HL-60 (cell line): ENCODE measurements around the gene OR51B5.

Experiments used
- DNase-seq, 2 experiments: peaks; one replicate each; pipeline ENCODE4 v3.0.0-alpha.2; 2010 to 2020; ENCODE audit warnings: low read depth in 1 of 2, low spot score in 1 of 2
- H3K27ac ChIP-seq: fragments of 250-450 bp; sonication (Bioruptor Pico); replicated peaks from 2 replicates; pipeline ENCODE4 v1.5.1; 2020; ENCODE audit warnings: mild to moderate bottlenecking, moderate library complexity
- H3K27me3 ChIP-seq: fragments of 250-450 bp; sonication (Bioruptor Pico); 2 replicates; pipeline ENCODE4 v1.5.1; 2021; ENCODE audit warnings: mild to moderate bottlenecking, moderate library complexity; ENCODE audit not compliant: insufficient read depth, poor library complexity, severe bottlenecking
- H3K4me3 ChIP-seq: replicated peaks from 2 replicates; pipeline ENCODE4 v1.5.1; 2011; ENCODE audit warnings: mild to moderate bottlenecking, control low read depth, low read length; ENCODE audit not compliant: insufficient read depth
- CTCF ChIP-seq: IDR thresholded peaks from one replicate; pipeline ENCODE4 v1.5.1; 2011; ENCODE audit warnings: low read length, control low read depth, inconsistent platforms; ENCODE audit not compliant: insufficient read depth
- GABPA ChIP-seq: IDR thresholded peaks from 2 replicates; pipeline ENCODE4 v1.6.1; 2012; ENCODE audit warnings: low read depth
- POLR2AphosphoS5 ChIP-seq: IDR thresholded peaks from 2 replicates; pipeline ENCODE4 v1.6.1; 2012; ENCODE audit warnings: low read depth
- REST ChIP-seq: IDR thresholded peaks from 2 replicates; pipeline ENCODE4 v1.6.1; 2012; ENCODE audit warnings: low read depth; ENCODE audit not compliant: insufficient replicate concordance
- SPI1 ChIP-seq: IDR thresholded peaks from 2 replicates; pipeline ENCODE4 v1.6.1; 2012; ENCODE audit warnings: low read depth, mild to moderate bottlenecking, borderline replicate concordance

Gene OR51B5

DNA sequence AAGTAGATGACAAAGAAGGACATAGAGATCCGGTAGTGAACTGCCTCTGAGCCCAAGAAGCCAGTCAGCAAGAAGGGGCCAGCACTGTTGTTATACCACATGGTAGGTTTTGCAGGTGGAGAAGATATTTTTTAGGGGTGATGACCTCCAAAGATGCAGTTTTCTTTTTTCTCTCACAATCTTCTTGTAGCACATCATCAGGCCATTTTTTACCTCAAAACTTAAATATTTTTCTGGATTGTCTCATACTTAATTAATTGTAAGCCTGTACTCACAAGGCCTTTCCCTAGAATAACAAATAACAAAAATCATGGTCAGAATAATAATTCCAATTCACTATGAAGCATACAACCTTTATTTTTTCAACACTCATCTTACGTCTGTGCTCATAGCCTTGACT, 41.5 kb downstream of the OR51B5 start, which contains the start of gene OR51B4:
OR51B4 (minus strand) TSS at position 101 of the 400 bp plus-strand sequence; CDS start at position 101, 0 bp downstream.
- TF ChIP-seq REST (no peak), POLR2AphosphoS5 (no peak), GABPA (no peak), CTCF (no peak), SPI1 (no peak)
- H3K27me3 ChIP-seq = peaks cover 2% of the 10 kb centered on the region
- no peak within 1 kb of the TSS for H3K4me3 ChIP-seq
- DNase-seq = no peak
- H3K27ac ChIP-seq = no peak within 1 kb of the TSS

DNA sequence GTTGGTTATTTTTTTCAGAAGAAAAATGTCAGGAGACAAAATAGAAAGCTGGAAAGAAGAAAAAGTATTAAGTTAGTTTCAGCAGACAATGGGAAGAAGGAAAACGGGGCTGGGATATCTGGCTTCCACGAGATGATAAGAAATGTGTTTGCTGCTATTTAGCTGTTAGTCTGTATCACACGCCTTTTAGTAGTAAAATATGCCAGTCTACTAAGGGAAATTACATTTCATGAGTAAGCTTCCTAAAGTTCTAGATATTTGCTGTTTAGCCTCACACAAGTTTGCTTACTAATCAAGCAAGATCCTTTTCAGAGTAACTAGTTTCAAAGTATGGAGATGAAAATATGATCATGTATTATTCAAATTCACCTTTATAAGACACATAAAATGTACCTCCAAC, 43.1 kb downstream of the OR51B5 start:
- no peak overlapping the region for H3K27ac ChIP-seq
- no peak overlapping the region for H3K4me3 ChIP-seq
- no peak for DNase-seq
- peaks cover 4% of the 10 kb centered on the region for H3K27me3 ChIP-seq
- TF ChIP-seq SPI1 = no peak

DNA sequence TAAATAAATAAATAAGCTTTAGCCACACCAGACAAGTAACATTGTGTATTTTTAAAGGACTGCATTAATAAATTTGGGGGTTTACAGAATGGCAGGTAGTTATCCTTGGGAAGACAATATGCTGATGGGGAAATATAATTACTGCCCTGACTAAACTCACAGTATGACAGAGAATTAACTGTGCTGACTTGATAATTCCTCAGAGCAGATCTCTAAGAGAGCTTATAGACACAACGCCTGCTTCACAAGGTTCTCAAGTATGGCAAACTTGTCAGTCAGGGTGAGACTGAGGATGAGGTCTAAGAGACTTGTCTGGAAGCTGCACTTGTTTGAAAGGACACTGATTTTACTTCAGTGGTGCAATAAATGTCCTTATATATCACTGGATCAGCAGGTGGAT, 44.9 kb downstream of the OR51B5 start:
- DNase-seq = no peak
- Histone ChIP-seq H3K27ac (no peak overlapping the region), H3K27me3 (peaks cover 4% of the 10 kb centered on the region), H3K4me3 (no peak overlapping the region)
- no peak for TF ChIP-seq POLR2AphosphoS5
- no peak for TF ChIP-seq GABPA
- no peak for TF ChIP-seq SPI1
- no peak for TF ChIP-seq CTCF
- no peak for TF ChIP-seq REST

- DNase-seq = no peak
Observed at GRCh38 chr11:5297721-5298323, 45.5 kb downstream of the OR51B5 start.

More at GRCh38 chr11:5297721-5298323, 45.5 kb downstream of the OR51B5 start:
- Histone ChIP-seq H3K27ac (no peak overlapping the region), H3K4me3 (no peak overlapping the region), H3K27me3 (peaks cover 4% of the 10 kb centered on the region)
- TF ChIP-seq SPI1 = no peak
- TF ChIP-seq POLR2AphosphoS5 = no peak
- TF ChIP-seq CTCF = no peak
- no peak for TF ChIP-seq GABPA
- TF ChIP-seq REST = no peak
